Raji (cell line): ENCODE data around the gene SFRP2.

Source experiments
- POLR2A ChIP-seq: IDR thresholded peaks from 2 replicates; pipeline ENCODE4 v1.6.1; 2011; ENCODE audit warnings: low read depth, low read length, control low read depth; ENCODE audit not compliant: insufficient read depth

Gene SFRP2

GRCh38 chr4:153764601-153765368, 24.1 kb downstream of the SFRP2 start:
- TF ChIP-seq POLR2A = no peak

- no peak for TF ChIP-seq POLR2A
These were observed 25.5 kb downstream of the SFRP2 start for GRCh38 chr4:153763404-153763803.

- no peak for TF ChIP-seq POLR2A
These were observed 29.2 kb downstream of the SFRP2 start, which contains the start of gene RNF175 for GRCh38 chr4:153759407-153760316. Gene RNF175, minus strand, starts transcription at chr4:153760024. Its CDS starts 162 bp downstream, at chr4:153759862.

GRCh38 chr4:153758688-153759406, 30.0 kb downstream of the SFRP2 start:
- TF ChIP-seq POLR2A = no peak

GRCh38 chr4:153758136-153758535, 30.7 kb downstream of the SFRP2 start:
- no peak for TF ChIP-seq POLR2A

- no peak for TF ChIP-seq POLR2A
These were observed 31.5 kb downstream of the SFRP2 start for GRCh38 chr4:153757407-153757806.

- no peak for TF ChIP-seq POLR2A
These were observed 33.7 kb downstream of the SFRP2 start for GRCh38 chr4:153755186-153755585.

- TF ChIP-seq POLR2A = no peak
These were observed 38.6 kb downstream of the SFRP2 start for GRCh38 chr4:153750197-153750817.

GRCh38 chr4:153748378-153748777, 40.5 kb downstream of the SFRP2 start:
- TF ChIP-seq POLR2A = no peak

GRCh38 chr4:153747406-153747955, 41.4 kb downstream of the SFRP2 start:
- TF ChIP-seq POLR2A = no peak

- no peak for TF ChIP-seq POLR2A
These were observed 43.2 kb downstream of the SFRP2 start for GRCh38 chr4:153745651-153746050.

- TF ChIP-seq POLR2A = no peak
These were observed 47.3 kb downstream of the SFRP2 start for GRCh38 chr4:153741541-153741940.

GRCh38 chr4:153735906-153736461, 52.9 kb downstream of the SFRP2 start:
- no peak for TF ChIP-seq POLR2A

GRCh38 chr4:153733751-153734448, 55.0 kb downstream of the SFRP2 start:
- TF ChIP-seq POLR2A = no peak

- TF ChIP-seq POLR2A = no peak
These were observed 57.6 kb downstream of the SFRP2 start for GRCh38 chr4:153731239-153731638.
